CD14-positive monocyte (primary cell): ENCODE results near the gene MUC6. TPM values are rescaled to one million over a fixed set of nuclear protein-coding genes. Genes with fewer than 3 reads are reported as not detected.

Source experiments
- DNase-seq, 3 donors: peaks; one replicate each; pipeline ENCODE4 v3.0.0-alpha.2; 2011 to 2022
- H2AFZ ChIP-seq: 2 replicates; pipeline ENCODE4 v1.6.0; 2012; ENCODE audit warnings: mild to moderate bottlenecking, low read depth, low read length, inconsistent platforms; ENCODE audit not compliant: insufficient read depth, poor library complexity, severe bottlenecking
- H3K27ac ChIP-seq, 2 donors: 1 replicate in 1 of 2; 2 replicates in 1 of 2; pipeline ENCODE4 v1.5.1; 2012 to 2013; ENCODE audit warnings: low read length in 2 of 2, control low read depth in 1 of 2, inconsistent platforms in 1 of 2, low read depth in 1 of 2, mild to moderate bottlenecking in 1 of 2
- H3K27me3 ChIP-seq, 2 donors: one replicate each; pipeline versions ENCODE4 v1.6.0 to v1.6.1; 2011 to 2013; ENCODE audit warnings: low read length in 2 of 2; ENCODE audit not compliant: control insufficient read depth in 2 of 2, insufficient read depth in 2 of 2
- H3K36me3 ChIP-seq, 2 donors: replicated peaks in 1 of 2; 1 replicate in 1 of 2; 2 replicates in 1 of 2; pipeline versions ENCODE4 v1.5.1 to v1.6.1; 2012 to 2013; ENCODE audit warnings: low read length in 2 of 2, control low read depth in 1 of 2, inconsistent platforms in 1 of 2, mild to moderate bottlenecking in 1 of 2; ENCODE audit not compliant: insufficient read depth in 2 of 2, control insufficient read depth in 1 of 2
- H3K4me1 ChIP-seq, 2 donors: 1 replicate in 1 of 2; 2 replicates in 1 of 2; pipeline versions ENCODE4 v1.5.1 to v1.6.1; 2012 to 2013; ENCODE audit warnings: low read length in 2 of 2, control low read depth in 1 of 2, inconsistent platforms in 1 of 2, mild to moderate bottlenecking in 1 of 2, moderate library complexity in 1 of 2; ENCODE audit not compliant: insufficient read depth in 2 of 2, control insufficient read depth in 1 of 2
- H3K4me2 ChIP-seq: replicated peaks from 2 replicates; pipeline ENCODE3; 2012; ENCODE audit warnings: low read length, moderate library complexity, mild to moderate bottlenecking; ENCODE audit not compliant: poor library complexity, severe bottlenecking; ENCODE audit errors: extremely low read depth
- H3K4me3 ChIP-seq, 3 experiments: fragments of 200-600 bp in 1 of 3; sonication (generic) in 1 of 3; replicated peaks in 1 of 3; 1 replicate in 2 of 3; 2 replicates in 1 of 3; pipeline ENCODE4 v1.5.1; 2011 to 2013; ENCODE audit warnings: low read length in 3 of 3, mild to moderate bottlenecking in 3 of 3, control low read depth in 2 of 3, low read depth in 2 of 3, inconsistent platforms in 1 of 3, moderate library complexity in 1 of 3
- H3K79me2 ChIP-seq: 2 replicates; pipeline ENCODE4 v1.6.0; 2012; ENCODE audit warnings: mild to moderate bottlenecking, control low read depth, inconsistent platforms, low read length, moderate library complexity; ENCODE audit not compliant: insufficient read depth
- H3K9ac ChIP-seq: 2 replicates; pipeline ENCODE4 v1.6.0; 2017; ENCODE audit warnings: low read length, mild to moderate bottlenecking; ENCODE audit not compliant: insufficient read depth, poor library complexity, severe bottlenecking
- H3K9me3 ChIP-seq, 2 donors: replicated peaks in 1 of 2; 1 replicate in 1 of 2; 2 replicates in 1 of 2; pipeline versions ENCODE4 v1.5.1 to v1.6.1; 2012 to 2013; ENCODE audit warnings: low read length in 2 of 2, control low read depth in 1 of 2; ENCODE audit not compliant: control insufficient read depth in 1 of 2, insufficient read depth in 1 of 2
- H4K20me1 ChIP-seq: 2 replicates; pipeline ENCODE4 v1.6.0; 2012; ENCODE audit warnings: mild to moderate bottlenecking, low read length, control low read depth, moderate library complexity; ENCODE audit not compliant: insufficient read depth
- H3K27ac Mint-ChIP-seq, 7 donors: one replicate each; pipeline ENCODE4 v1.8.0; 2020; ENCODE audit warnings: mild to moderate bottlenecking in 7 of 7, mixed read lengths in 7 of 7, moderate library complexity in 6 of 7, inconsistent platforms in 2 of 7
- H3K27me3 Mint-ChIP-seq, 3 donors: one replicate each; pipeline ENCODE4 v1.8.0; 2021 to 2022; ENCODE audit warnings: low read depth in 3 of 3, mild to moderate bottlenecking in 3 of 3, mixed read lengths in 3 of 3, moderate library complexity in 3 of 3, inconsistent platforms in 1 of 3
- H3K36me3 Mint-ChIP-seq, 2 donors: one replicate each; pipeline ENCODE4 v1.8.0; 2020; ENCODE audit warnings: mixed read lengths in 2 of 2, inconsistent platforms in 1 of 2, mild to moderate bottlenecking in 1 of 2
- H3K4me1 Mint-ChIP-seq: one replicate; pipeline ENCODE4 v1.8.0; 2020; ENCODE audit warnings: mild to moderate bottlenecking, mixed read lengths
- H3K4me3 Mint-ChIP-seq, 2 donors: one replicate each; pipeline ENCODE4 v1.8.0; 2020; ENCODE audit warnings: mild to moderate bottlenecking in 2 of 2, mixed read lengths in 2 of 2, moderate library complexity in 1 of 2
- H3K9me3 Mint-ChIP-seq, 7 donors: one replicate each; pipeline ENCODE4 v1.8.0; 2020 to 2022; ENCODE audit warnings: mixed read lengths in 7 of 7, mild to moderate bottlenecking in 6 of 7, moderate library complexity in 6 of 7, inconsistent platforms in 2 of 7
- WGBS: methylation state at CpG from one replicate; pipeline ENCODE4 v1.1.5; 2013; ENCODE audit warnings: missing lambda C conversion rate; ENCODE audit not compliant: insufficient coverage; 5-methylcytosine and 5-hydroxymethylcytosine counted together
- intact Hi-C, 2 donors: fragments of 100-400 bp; cut with micrococcal nuclease; formaldehyde crosslinking; loops; one replicate each; pipeline versions ENCODE4 v1.15.0 to v1.15.1; 2023
- polyA plus RNA-seq, 3 donors: library from polyadenylated mRNA; depleted of rRNA in 1 of 3; unstranded in 2 of 3; stranded (reverse) in 1 of 3; fragments of 300-500 nt in 2 of 3; fragments of >200 nt in 1 of 3; fragmentation: Illumina TruSeq in 2 of 3; gene quantifications; 1 replicate in 2 of 3; 2 replicates in 1 of 3; pipeline ENCODE4 v1.2.3, GENCODE V29; 2012 to 2021
- TF ChIP-seq, protein P1 (sequence below): fragments of 200-600 bp; IDR thresholded peaks from one replicate; pipeline ENCODE4 v1.8.0; 2022; ENCODE audit warnings: antibody characterized with exemption, mild to moderate bottlenecking

Gene MUC6
- polyA plus RNA-seq, 3 donors: not detected

- peaks cover 0 to 2% (median 0%) of the 10 kb centered on the region in 7 donors for H3K9me3 Mint-ChIP-seq
- Histone ChIP-seq H3K27me3 (no peaks in the 10 kb centered on the region), H3K4me1 (no peaks in the 10 kb centered on the region), H3K4me3 (no peak overlapping the region), H3K9me3 (peaks cover 0 to 4% of the 10 kb centered on the region in 2 donors), H2AFZ (no peak overlapping the region), H3K79me2 (no peaks in the 10 kb centered on the region), H3K4me2 (no peak overlapping the region), H3K9ac (no peak overlapping the region), H4K20me1 (peaks cover 33% of the 10 kb centered on the region), H3K27ac (no peak overlapping the region), H3K36me3 (peaks cover 60 to 83% of the 10 kb centered on the region in 2 donors)
- WGBS: 98% methylated on average over 12 of the region's 14 CpGs
- no peak overlapping the region for H3K27ac Mint-ChIP-seq
- intact Hi-C loops: no loop called here
- H3K4me3 Mint-ChIP-seq: no peak overlapping the region
- DNase-seq: no peak
- H3K27me3 Mint-ChIP-seq: peaks cover 0 to 1% (median 0%) of the 10 kb centered on the region in 3 donors
- TF ChIP-seq, protein P1, sequence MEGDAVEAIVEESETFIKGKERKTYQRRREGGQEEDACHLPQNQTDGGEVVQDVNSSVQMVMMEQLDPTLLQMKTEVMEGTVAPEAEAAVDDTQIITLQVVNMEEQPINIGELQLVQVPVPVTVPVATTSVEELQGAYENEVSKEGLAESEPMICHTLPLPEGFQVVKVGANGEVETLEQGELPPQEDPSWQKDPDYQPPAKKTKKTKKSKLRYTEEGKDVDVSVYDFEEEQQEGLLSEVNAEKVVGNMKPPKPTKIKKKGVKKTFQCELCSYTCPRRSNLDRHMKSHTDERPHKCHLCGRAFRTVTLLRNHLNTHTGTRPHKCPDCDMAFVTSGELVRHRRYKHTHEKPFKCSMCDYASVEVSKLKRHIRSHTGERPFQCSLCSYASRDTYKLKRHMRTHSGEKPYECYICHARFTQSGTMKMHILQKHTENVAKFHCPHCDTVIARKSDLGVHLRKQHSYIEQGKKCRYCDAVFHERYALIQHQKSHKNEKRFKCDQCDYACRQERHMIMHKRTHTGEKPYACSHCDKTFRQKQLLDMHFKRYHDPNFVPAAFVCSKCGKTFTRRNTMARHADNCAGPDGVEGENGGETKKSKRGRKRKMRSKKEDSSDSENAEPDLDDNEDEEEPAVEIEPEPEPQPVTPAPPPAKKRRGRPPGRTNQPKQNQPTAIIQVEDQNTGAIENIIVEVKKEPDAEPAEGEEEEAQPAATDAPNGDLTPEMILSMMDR: no peak
- peaks cover 56 to 91% of the 10 kb centered on the region in 2 donors for H3K36me3 Mint-ChIP-seq
- H3K4me1 Mint-ChIP-seq: peaks cover 5% of the 10 kb centered on the region
These were observed 38.6 kb downstream of the MUC6 start for GRCh38 chr11:997907-998306.

DNA sequence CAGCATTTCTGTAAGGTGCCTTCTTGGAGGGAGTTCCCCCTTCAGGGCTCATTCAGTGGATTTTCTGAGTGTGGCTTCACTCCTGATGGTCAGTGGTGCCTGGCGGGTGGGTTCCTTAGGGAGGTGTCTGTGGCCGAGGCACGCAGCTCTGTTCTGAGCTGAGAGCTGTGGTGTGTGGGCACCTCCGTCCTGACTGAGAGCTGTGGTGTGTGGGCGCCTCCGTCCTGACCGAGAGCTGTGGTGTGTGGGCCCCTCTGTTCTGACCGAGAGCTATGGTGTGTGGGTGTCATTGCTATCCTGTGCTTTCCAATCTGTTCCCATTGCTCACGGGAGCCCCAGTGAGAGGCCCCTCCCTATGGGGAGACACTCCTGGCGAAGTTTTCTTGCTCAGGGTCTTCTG, 39.8 kb downstream of the MUC6 start:
- Mint-ChIP-seq H3K4me3 (no peak overlapping the region), H3K9me3 (peaks cover 0 to 2% (median 0%) of the 10 kb centered on the region in 7 donors), H3K27ac (no peak overlapping the region), H3K27me3 (peaks cover 0 to 1% (median 0%) of the 10 kb centered on the region in 3 donors), H3K36me3 (peaks cover 54 to 91% of the 10 kb centered on the region in 2 donors), H3K4me1 (peaks cover 5% of the 10 kb centered on the region)
- intact Hi-C loops: no loop called here
- TF ChIP-seq, protein P1: no peak
- Histone ChIP-seq H3K4me2 (no peak overlapping the region), H3K36me3 (peaks cover 62 to 82% of the 10 kb centered on the region in 2 donors), H3K27ac (no peak overlapping the region), H3K4me1 (no peaks in the 10 kb centered on the region), H3K27me3 (no peaks in the 10 kb centered on the region), H3K9me3 (peaks cover 0 to 4% of the 10 kb centered on the region in 2 donors), H3K9ac (no peak overlapping the region), H3K79me2 (no peaks in the 10 kb centered on the region), H4K20me1 (peaks cover 24% of the 10 kb centered on the region), H3K4me3 (no peak overlapping the region), H2AFZ (no peak overlapping the region)
- 97% methylated on average over 9 of the region's 10 CpGs for WGBS
- DNase-seq: no peak
